PC-3 (cell line): ENCODE results near the gene RBMS3. TPM values are rescaled to one million over a fixed set of nuclear protein-coding genes. Genes with fewer than 3 reads are reported as not detected.

ENCODE experiments used
- ATAC-seq: fragments of 200-7000 bp; cut with Tn5 transposase; 2 replicates; pipeline ENCODE4 v1.9.1; 2020; ENCODE audit warnings: mild to moderate bottlenecking, moderate library complexity
- BruUV-seq: library from RNA; stranded (reverse); fragments of 400-500 nt; replicated peaks from 2 replicates; lab custom pipeline; 2021; lab: Mats Ljungman, UMichigan
- CTCF ChIA-PET: fragments of 300-600 bp; sonication (Branson Sonifier 250); formaldehyde crosslinking; loops from one replicate; lab custom pipeline; 2022; ENCODE audit warnings: antibody characterized with exemption; lab: Charles Lee
- POLR2A ChIA-PET: fragments of 300-600 bp; sonication (Branson Sonifier 250); formaldehyde crosslinking; loops from one replicate; lab custom pipeline; 2022; ENCODE audit warnings: antibody characterized with exemption; ENCODE audit not compliant: unreplicated experiment; lab: Charles Lee
- DNase-seq: peaks from one replicate; pipeline ENCODE4 v3.0.0-alpha.2; 2015
- H2AFZ ChIP-seq: fragments of 300-600 bp; sonication (generic); 2 replicates; pipeline ENCODE4 v1.6.0; 2016; ENCODE audit warnings: antibody characterized with exemption, low read length
- H3F3A ChIP-seq: fragments of 300-600 bp; sonication (generic); one replicate; pipeline ENCODE4 v1.6.0; 2017; ENCODE audit warnings: antibody characterized with exemption, low read length, control low read depth, mild to moderate bottlenecking; ENCODE audit not compliant: unreplicated experiment
- H3K27ac ChIP-seq: fragments of 300-600 bp; sonication (generic); 2 replicates; pipeline ENCODE4 v1.5.1; 2016; ENCODE audit warnings: mild to moderate bottlenecking, low read length
- H3K27me3 ChIP-seq: fragments of 300-600 bp; sonication (generic); 2 replicates; pipeline ENCODE4 v1.6.1; 2016; ENCODE audit warnings: low read length, mixed read lengths
- H3K36me3 ChIP-seq: fragments of 300-600 bp; sonication (generic); 2 replicates; pipeline ENCODE4 v1.6.1; 2016; ENCODE audit warnings: low read depth, mixed run types, low read length, mixed read lengths
- H3K4me1 ChIP-seq: fragments of 300-600 bp; sonication (generic); 2 replicates; pipeline ENCODE4 v1.5.1; 2016; ENCODE audit warnings: low read length; ENCODE audit not compliant: insufficient read depth
- H3K4me2 ChIP-seq: fragments of 300-600 bp; sonication (generic); 2 replicates; pipeline ENCODE4 v1.6.0; 2016; ENCODE audit warnings: low read length
- H3K4me3 ChIP-seq: fragments of 300-600 bp; sonication (generic); 2 replicates; pipeline ENCODE4 v1.5.1; 2016; ENCODE audit warnings: mild to moderate bottlenecking, low read length, mixed read lengths
- H3K79me2 ChIP-seq: fragments of 300-600 bp; sonication (generic); 2 replicates; pipeline ENCODE4 v1.6.1; 2017; ENCODE audit warnings: low read length, mixed read lengths
- H3K9ac ChIP-seq: fragments of 300-600 bp; sonication (generic); 2 replicates; pipeline ENCODE4 v1.6.0; 2016; ENCODE audit warnings: mild to moderate bottlenecking, low read length
- H3K9me2 ChIP-seq: fragments of 300-600 bp; sonication (generic); replicated peaks from 2 replicates; pipeline ENCODE4 v1.6.1; 2016; ENCODE audit warnings: mixed run types, low read length, mixed read lengths
- H3K9me3 ChIP-seq: fragments of 300-600 bp; sonication (generic); 2 replicates; pipeline ENCODE4 v1.6.1; 2016; ENCODE audit warnings: low read length, mixed read lengths
- H4K20me1 ChIP-seq: fragments of 300-600 bp; sonication (generic); 2 replicates; pipeline ENCODE4 v1.6.1; 2016; ENCODE audit warnings: low read length, mixed read lengths
- CTCF ChIP-seq: fragments of 300-600 bp; sonication (generic); conservative IDR thresholded peaks from 2 replicates; pipeline ENCODE4 v1.5.1; 2017; ENCODE audit warnings: antibody characterized with exemption, low read depth, mild to moderate bottlenecking, low read length
- EZH2 ChIP-seq: fragments of 300-600 bp; sonication (generic); IDR thresholded peaks from one replicate; pipeline ENCODE4 v1.6.1; 2017; ENCODE audit warnings: antibody characterized with exemption, mild to moderate bottlenecking, low read length; ENCODE audit not compliant: unreplicated experiment
- EZH2phosphoT487 ChIP-seq: fragments of 300-600 bp; sonication (generic); IDR thresholded peaks from 2 replicates; pipeline ENCODE4 v1.6.1; 2018; ENCODE audit warnings: mild to moderate bottlenecking, antibody characterized with exemption, low read length, borderline replicate concordance
- intact Hi-C: fragments of 100-400 bp; cut with micrococcal nuclease; formaldehyde crosslinking; loops from 2 replicates; pipeline ENCODE4 v1.9.0; 2023
- total RNA-seq: library from RNA; depleted of rRNA; stranded (reverse); fragments of >200 nt; gene quantifications from 2 replicates; pipeline ENCODE4 v1.2.3, GENCODE V29; 2014

Gene RBMS3
- total RNA-seq, 1 experiment from 2014 or later: 5.4 TPM

GRCh38 chr3:29760226-29760685 is 479.4 kb downstream of the RBMS3 start:
- Histone ChIP-seq H3K79me2 (no peaks in the 10 kb centered on the region), H3K36me3 (no peaks in the 10 kb centered on the region), H3K4me2 (no peak overlapping the region), H3K27me3 (no peaks in the 10 kb centered on the region), H2AFZ (no peak overlapping the region), H3F3A (no peaks in the 10 kb centered on the region), H3K9me3 (no peaks in the 10 kb centered on the region), H4K20me1 (no peaks in the 10 kb centered on the region), H3K9me2 (no peaks in the 10 kb centered on the region), H3K9ac (no peak overlapping the region), H3K27ac (no peak overlapping the region), H3K4me3 (no peak overlapping the region), H3K4me1 (peaks cover 39% of the 10 kb centered on the region)
- TF ChIP-seq EZH2: no peak
- TF ChIP-seq CTCF: no peak
- TF ChIP-seq EZH2phosphoT487: no peak
- intact Hi-C loops: loop anchor here (5.0 kb wide), 5 partner anchors 153 to 1093 kb away; no protein-coding TSS in a partner anchor
- BruUV-seq: no TSS peak
- POLR2A ChIA-PET: no interaction called here
- ATAC-seq: no peak
- DNase-seq: no peak
- CTCF ChIA-PET: no interaction called here

GRCh38 chr3:29761517-29761916 is 480.6 kb downstream of the RBMS3 start:
- Histone ChIP-seq H4K20me1 (no peaks in the 10 kb centered on the region), H3K9me3 (no peaks in the 10 kb centered on the region), H3K79me2 (no peaks in the 10 kb centered on the region), H3K4me3 (no peak overlapping the region), H3K4me2 (no peak overlapping the region), H3K36me3 (no peaks in the 10 kb centered on the region), H3K9me2 (no peaks in the 10 kb centered on the region), H3K27me3 (no peaks in the 10 kb centered on the region), H3K27ac (no peak overlapping the region), H2AFZ (no peak overlapping the region), H3F3A (no peaks in the 10 kb centered on the region), H3K9ac (no peak overlapping the region), H3K4me1 (peaks cover 39% of the 10 kb centered on the region)
- BruUV-seq: no TSS peak
- CTCF ChIA-PET: interaction anchor here (0.7 kb wide), 1 partner anchor 307 kb away, joined by 3 read pairs; no protein-coding TSS in a partner anchor
- intact Hi-C loops: loop anchor here (5.0 kb wide), 5 partner anchors 154 to 1094 kb away; no protein-coding TSS in a partner anchor
- DNase-seq: no peak
- POLR2A ChIA-PET: no interaction called here
- ATAC-seq: no peak
- TF ChIP-seq EZH2: no peak
- TF ChIP-seq EZH2phosphoT487: no peak
- TF ChIP-seq CTCF: no peak

GRCh38 chr3:29763115-29763514 is 482.2 kb downstream of the RBMS3 start:
- H3K79me2 ChIP-seq: no peaks in the 10 kb centered on the region
- CTCF ChIA-PET: no interaction called here
- intact Hi-C loops: loop anchor here (5.0 kb wide), 5 partner anchors 156 to 1096 kb away; no protein-coding TSS in a partner anchor

More at GRCh38 chr3:29763115-29763514, 482.2 kb downstream of the RBMS3 start:
- no TSS peak for BruUV-seq
- H3F3A ChIP-seq: no peaks in the 10 kb centered on the region
- H3K27me3 ChIP-seq: no peaks in the 10 kb centered on the region
- no peak for TF ChIP-seq EZH2
- no peak for TF ChIP-seq CTCF
- TF ChIP-seq EZH2phosphoT487: no peak
- H3K4me1 ChIP-seq: peaks cover 25% of the 10 kb centered on the region
- POLR2A ChIA-PET: no interaction called here
- no peaks in the 10 kb centered on the region for H3K36me3 ChIP-seq
- DNase-seq (no peak), ATAC-seq (no peak)
- H3K9me2 ChIP-seq: no peaks in the 10 kb centered on the region
- no peak overlapping the region for H3K4me2 ChIP-seq
- H2AFZ ChIP-seq: no peak overlapping the region
- H3K9me3 ChIP-seq: no peaks in the 10 kb centered on the region
- no peak overlapping the region for H3K4me3 ChIP-seq
- H3K9ac ChIP-seq: no peak overlapping the region
- no peaks in the 10 kb centered on the region for H4K20me1 ChIP-seq
- H3K27ac ChIP-seq: no peak overlapping the region
